Astrocyte (in vitro differentiated cells and primary cell): Measurements from ENCODE around the gene HSPA1B.

Experiments used
- CTCF ChIP-seq: IDR thresholded peaks from 2 replicates; pipeline ENCODE4 v1.5.1; 2011; ENCODE audit warnings: low read depth, mild to moderate bottlenecking, inconsistent platforms, low read length, moderate library complexity; ENCODE audit not compliant: insufficient read depth
- EZH2 ChIP-seq: IDR thresholded peaks from 2 replicates; pipeline ENCODE4 v1.6.1; 2012; ENCODE audit warnings: mild to moderate bottlenecking, low read length, inconsistent platforms; ENCODE audit not compliant: insufficient read depth

- TF ChIP-seq CTCF (no peak), EZH2 (no peak)
Measured at GRCh38 chr6:31874836-31875572, 47.5 kb downstream of the HSPA1B start.
